Tibial artery (tissue), 4 donors: ENCODE results near the gene RPL28.
A peak's percentile ranks its signal among the peaks of the same experiment; 100 is the strongest.
"Not testable (repeated sequence)": the region's sequence is repeated elsewhere in the genome, so short reads cannot be mapped to it uniquely, and the experiment has no call there.

Experiments used
- DNase-seq, 2 donors: peaks; one replicate each; pipeline ENCODE4 v3.0.0-alpha.2; 2019
- H3K27ac ChIP-seq, 2 donors: fragments of 200-600 bp; sonication (generic) in 1 of 2; 1 replicate in 1 of 2; 2 replicates in 1 of 2; pipeline ENCODE4 v1.5.1; 2018 to 2019; ENCODE audit warnings: mild to moderate bottlenecking in 1 of 2
- H3K27me3 ChIP-seq, 2 donors: fragments of 200-600 bp; sonication (generic) in 1 of 2; one replicate each; pipeline versions ENCODE4 v1.5.1 to v1.6.0; 2016 to 2019
- H3K36me3 ChIP-seq, 3 donors: fragments of 200-600 bp; sonication (generic) in 2 of 3; one replicate each; pipeline ENCODE4 v1.5.1; 2016 to 2019; ENCODE audit warnings: mild to moderate bottlenecking in 2 of 3
- H3K4me1 ChIP-seq, 4 donors: fragments of 200-600 bp; sonication (generic) in 2 of 4; 1 replicate in 3 of 4; 2 replicates in 1 of 4; pipeline ENCODE4 v1.5.1; 2016 to 2019
- H3K4me3 ChIP-seq, 2 donors: fragments of 200-600 bp; sonication (generic) in 1 of 2; 1 replicate in 1 of 2; 2 replicates in 1 of 2; pipeline ENCODE4 v1.5.1; 2018 to 2019; ENCODE audit warnings: mild to moderate bottlenecking in 2 of 2
- H3K9me3 ChIP-seq, 3 donors: fragments of 200-600 bp; sonication (generic) in 1 of 3; one replicate each; pipeline ENCODE4 v1.5.1; 2016 to 2019
- CTCF ChIP-seq, 2 experiments: fragments of 200-600 bp in 1 of 2; fragments of 450-650 bp in 1 of 2; IDR thresholded peaks; one replicate each; pipeline ENCODE4 v1.5.1; 2017 to 2019; ENCODE audit warnings: antibody characterized with exemption in 2 of 2, mild to moderate bottlenecking in 1 of 2, moderate library complexity in 1 of 2
- intact Hi-C: fragments of 100-400 bp; cut with DNase I; formaldehyde crosslinking; loops from one replicate; pipeline ENCODE4 v1.15.0; 2023; ENCODE audit warnings: low total_unique reads

Gene RPL28

GRCh38 chr19:55406826-55407549 is 21.3 kb downstream of the RPL28 start:
- Histone ChIP-seq H3K4me3 (peak overlapping the region; percentile 72 to 92), H3K27me3 (no peaks in the 10 kb centered on the region), H3K9me3 (no peaks in the 10 kb centered on the region), H3K36me3 (peaks cover 16 to 41% (median 36%) of the 10 kb centered on the region in 3 donors), H3K27ac (peak overlapping the region; percentile 97), H3K4me1 (peaks cover 8 to 24% (median 16%) of the 10 kb centered on the region in 4 donors)
- intact Hi-C loops: loop anchor here (10.0 kb wide), 1 partner anchor 228 kb away; no protein-coding TSS in a partner anchor
- no peak for TF ChIP-seq CTCF (IDR thresholded peaks at IDR 0.05)
- DNase-seq: peak in 1 of 2 donors; percentile 69

GRCh38 chr19:55407550-55407799 is 21.7 kb downstream of the RPL28 start, which contains the start of gene UBE2S:
Gene UBE2S, minus strand, starts transcription at chr19:55407788. Its CDS starts 199 bp downstream, at chr19:55407589.
- H3K27me3 ChIP-seq, H3K9me3 ChIP-seq, DNase-seq: not testable (repeated sequence)
- peaks cover 8 to 24% (median 16%) of the 10 kb centered on the region in 4 donors for H3K4me1 ChIP-seq
- peak within 1 kb of the TSS; percentile 97 for H3K27ac ChIP-seq
- H3K36me3 ChIP-seq: peaks cover 15 to 36% (median 32%) of the 10 kb centered on the region in 3 donors
- H3K4me3 ChIP-seq: peak within 1 kb of the TSS; percentile 72 to 92
- intact Hi-C loops: loop anchor here (10.0 kb wide), 1 partner anchor 227 kb away; no protein-coding TSS in a partner anchor

- Histone ChIP-seq H3K27me3 (no peaks in the 10 kb centered on the region), H3K27ac (peak overlapping the region; percentile 97), H3K4me3 (peak overlapping the region; percentile 72 to 92), H3K36me3 (peaks cover 12 to 31% (median 27%) of the 10 kb centered on the region in 3 donors), H3K4me1 (peaks cover 8 to 24% (median 16%) of the 10 kb centered on the region in 4 donors), H3K9me3 (no peaks in the 10 kb centered on the region)
- intact Hi-C loops: loop anchor here (10.0 kb wide), 1 partner anchor 227 kb away; no protein-coding TSS in a partner anchor
- peak; percentile 98 to 99 for DNase-seq
- TF ChIP-seq CTCF (IDR thresholded peaks at IDR 0.05): no peak
Measured at GRCh38 chr19:55407800-55408532, 22.2 kb downstream of the RPL28 start.

GRCh38 chr19:55408533-55408872 is 22.8 kb downstream of the RPL28 start:
- Histone ChIP-seq H3K27ac (peak overlapping the region; percentile 97), H3K4me3 (peak overlapping the region; percentile 72 to 92), H3K27me3 (no peaks in the 10 kb centered on the region), H3K36me3 (peaks cover 9 to 26% (median 21%) of the 10 kb centered on the region in 3 donors), H3K4me1 (peaks cover 8 to 24% (median 16%) of the 10 kb centered on the region in 4 donors), H3K9me3 (no peaks in the 10 kb centered on the region)
- intact Hi-C loops: loop anchor here (10.0 kb wide), 1 partner anchor 226 kb away; no protein-coding TSS in a partner anchor
- DNase-seq: no peak
- TF ChIP-seq CTCF (IDR thresholded peaks at IDR 0.05): no peak

GRCh38 chr19:55409179-55409578 is 23.4 kb downstream of the RPL28 start:
- not testable (repeated sequence) for DNase-seq, H3K4me3 ChIP-seq, H3K27me3 ChIP-seq, H3K9me3 ChIP-seq
- Histone ChIP-seq H3K4me1 (peaks cover 8 to 24% (median 16%) of the 10 kb centered on the region in 4 donors), H3K36me3 (peaks cover 3 to 19% (median 15%) of the 10 kb centered on the region in 3 donors), H3K27ac (peak overlapping the region in 1 of 2 donors; percentile 97)
- intact Hi-C loops: loop anchor here (10.0 kb wide), 1 partner anchor 226 kb away; no protein-coding TSS in a partner anchor

- peaks cover 0 to 10% (median 9%) of the 10 kb centered on the region in 3 donors for H3K36me3 ChIP-seq
- H3K27ac ChIP-seq: no peak overlapping the region
- no peak for DNase-seq
- no peaks in the 10 kb centered on the region for H3K27me3 ChIP-seq
- H3K9me3 ChIP-seq: no peaks in the 10 kb centered on the region
- H3K4me1 ChIP-seq: peaks cover 8 to 24% (median 16%) of the 10 kb centered on the region in 4 donors
- intact Hi-C loops: loop anchor here (10.0 kb wide), 1 partner anchor 115 kb away; no protein-coding TSS in a partner anchor
- H3K4me3 ChIP-seq: no peak overlapping the region
- TF ChIP-seq CTCF (IDR thresholded peaks at IDR 0.05): no peak
Measured at GRCh38 chr19:55410168-55410567, 24.4 kb downstream of the RPL28 start.
